Heart left ventricle (tissue), 13 donors: ENCODE results near the gene BBOX1.

Experiments used
- CTCF ChIP-seq, 12 donors: fragments of 200-600 bp; sonication (generic) in 4 of 12; IDR thresholded peaks; one replicate each; pipeline versions ENCODE4 v1.5.0 to v1.8.0; 2018 to 2022; ENCODE audit warnings: antibody characterized with exemption in 12 of 12, mild to moderate bottlenecking in 5 of 12
- POLR2A ChIP-seq, 2 donors: fragments of 450-650 bp; IDR thresholded peaks; one replicate each; pipeline ENCODE4 v1.6.1; 2017; ENCODE audit warnings: antibody characterized with exemption in 2 of 2, mild to moderate bottlenecking in 2 of 2, moderate library complexity in 2 of 2
- donor health status: ischemic (EF 13 %, LVEDD 7.1; RV severe dilation, severe dysfunction).
- donor health status: DM: no; HTN: yes; CAD: no.
- donor health status: DM: no; HTN: no; CAD: no.
- donor health status: ischemic (EF 25% LVEDD 6.9; RV normal size, moderate dysfunction).
- donor health status: ischemic (EF 25% LVEDD 5.7; RV mildly dilated, moderate dysfunction).
- donor health status: ischemic (EF 35%, LVEDD 5.7; RV mildly dilated, moderate dysfunction).
- donor health status: nonischemic (EF 11% LVEDD 7.7; RV severe dilation, severe dysfunction).
- donor health status: DM: yes; HTN: yes; CAD: no.
- donor health status: PGD.
- donor health status: ischemic (EF 29% LVEDD 5.4; RV normal size, mild dysfunction).
- donor health status: nonischemic (EF 23%, LVEDD 6.1; RV moderate dilation, normal function).

GRCh38 chr11:27095059-27095458, 54.4 kb downstream of the BBOX1 start:
- TF ChIP-seq CTCF (IDR thresholded peaks at IDR 0.05) (no peak), POLR2A (IDR thresholded peaks at IDR 0.05) (no peak)
